MM.1S (cell line): ENCODE measurements around the gene PREX1.

Experiments used
- EZH2 ChIP-seq: fragments of 300-600 bp; sonication (generic); optimal IDR thresholded peaks from 2 replicates; pipeline ENCODE3; 2017; ENCODE audit warnings: low read depth, mild to moderate bottlenecking, antibody characterized with exemption, low read length, mixed read lengths
- EZH2phosphoT487 ChIP-seq: fragments of 300-600 bp; sonication (generic); IDR thresholded peaks from 2 replicates; pipeline ENCODE4 v1.6.1; 2018; ENCODE audit warnings: antibody characterized with exemption, low read length
- TF ChIP-seq, protein P1 (sequence below): fragments of 300-600 bp; sonication (generic); IDR thresholded peaks from 2 replicates; pipeline ENCODE4 v1.5.1; 2016; ENCODE audit warnings: antibody characterized with exemption, low read length, mixed read lengths

- TF ChIP-seq EZH2phosphoT487 (no peak), EZH2 (no peak)
- TF ChIP-seq, protein P1, sequence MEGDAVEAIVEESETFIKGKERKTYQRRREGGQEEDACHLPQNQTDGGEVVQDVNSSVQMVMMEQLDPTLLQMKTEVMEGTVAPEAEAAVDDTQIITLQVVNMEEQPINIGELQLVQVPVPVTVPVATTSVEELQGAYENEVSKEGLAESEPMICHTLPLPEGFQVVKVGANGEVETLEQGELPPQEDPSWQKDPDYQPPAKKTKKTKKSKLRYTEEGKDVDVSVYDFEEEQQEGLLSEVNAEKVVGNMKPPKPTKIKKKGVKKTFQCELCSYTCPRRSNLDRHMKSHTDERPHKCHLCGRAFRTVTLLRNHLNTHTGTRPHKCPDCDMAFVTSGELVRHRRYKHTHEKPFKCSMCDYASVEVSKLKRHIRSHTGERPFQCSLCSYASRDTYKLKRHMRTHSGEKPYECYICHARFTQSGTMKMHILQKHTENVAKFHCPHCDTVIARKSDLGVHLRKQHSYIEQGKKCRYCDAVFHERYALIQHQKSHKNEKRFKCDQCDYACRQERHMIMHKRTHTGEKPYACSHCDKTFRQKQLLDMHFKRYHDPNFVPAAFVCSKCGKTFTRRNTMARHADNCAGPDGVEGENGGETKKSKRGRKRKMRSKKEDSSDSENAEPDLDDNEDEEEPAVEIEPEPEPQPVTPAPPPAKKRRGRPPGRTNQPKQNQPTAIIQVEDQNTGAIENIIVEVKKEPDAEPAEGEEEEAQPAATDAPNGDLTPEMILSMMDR: no peak
Measured at GRCh38 chr20:48805716-48806115, 22.1 kb downstream of the PREX1 start.
